GM13976 (cell line): ENCODE results near the gene BTG1.

Experiments
- DNase-seq: peaks from one replicate; pipeline ENCODE4 v3.0.0; 2012; ENCODE audit warnings: low spot score
- in situ Hi-C: fragments of 300-500 bp; cut with MboI; formaldehyde crosslinking; loops from one replicate; pipeline ENCODE4 v1.12.0; 2022; ENCODE audit warnings: low sequenced_read_pairs, mixed read lengths, inconsistent platforms; ENCODE audit not compliant: unreplicated experiment
- TF ChIP-seq, protein P1 (sequence below): IDR thresholded peaks from 2 replicates; pipeline ENCODE4 v1.5.1; 2012; ENCODE audit warnings: borderline replicate concordance, mild to moderate bottlenecking; ENCODE audit not compliant: insufficient read depth; ENCODE audit errors: extremely low read depth, missing control alignments, control extremely low read depth

The BTG1 gene, protein sequence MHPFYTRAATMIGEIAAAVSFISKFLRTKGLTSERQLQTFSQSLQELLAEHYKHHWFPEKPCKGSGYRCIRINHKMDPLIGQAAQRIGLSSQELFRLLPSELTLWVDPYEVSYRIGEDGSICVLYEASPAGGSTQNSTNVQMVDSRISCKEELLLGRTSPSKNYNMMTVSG

DNA sequence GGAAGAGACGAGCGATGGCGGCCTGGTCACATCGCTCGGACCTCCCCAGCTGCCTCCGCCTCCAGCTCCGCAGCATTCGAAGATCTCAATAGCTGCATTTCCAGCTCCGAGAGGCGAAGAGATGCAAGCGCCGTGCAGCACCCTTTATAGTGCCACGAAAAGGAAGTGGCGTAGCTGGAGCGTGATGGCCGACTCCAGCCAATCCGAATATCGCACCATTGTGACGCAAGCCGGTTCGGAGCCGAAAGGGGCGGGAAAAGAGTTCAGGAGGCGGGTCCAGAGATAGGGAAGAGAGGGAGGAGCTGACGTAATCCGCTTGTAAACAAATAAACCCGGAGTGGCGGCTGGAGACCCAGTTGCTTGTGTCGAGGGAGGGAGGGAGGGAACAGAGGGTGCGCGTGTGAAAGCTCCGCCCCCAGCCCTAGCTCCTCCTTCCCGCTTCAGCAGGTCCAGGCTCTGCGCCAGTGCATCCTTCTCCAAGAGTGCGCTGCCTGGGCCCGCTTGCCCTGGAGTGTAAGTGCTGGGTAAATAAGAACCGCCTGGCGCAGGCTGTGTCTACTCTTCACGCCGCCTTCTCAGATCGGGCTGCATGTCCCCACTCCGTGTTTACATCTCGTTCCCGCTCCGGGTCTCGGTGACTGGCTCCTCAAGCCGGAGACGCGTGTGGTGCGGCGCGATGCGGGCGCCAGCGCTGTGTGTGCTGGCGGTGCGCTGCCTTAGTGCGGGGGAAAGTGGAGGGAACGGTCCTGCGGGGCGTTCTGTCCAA, at the start of gene BTG1:
BTG1 (minus strand) TSS at position 116 of the 766 bp plus-strand sequence. CDS start 311 bp downstream, outside the sequence.
- in situ Hi-C loops, result loop anchor here (5.0 to 25.0 kb wide), 5 partner anchors 259 to 759 kb away; no protein-coding TSS in a partner anchor
- TF ChIP-seq, protein P1, sequence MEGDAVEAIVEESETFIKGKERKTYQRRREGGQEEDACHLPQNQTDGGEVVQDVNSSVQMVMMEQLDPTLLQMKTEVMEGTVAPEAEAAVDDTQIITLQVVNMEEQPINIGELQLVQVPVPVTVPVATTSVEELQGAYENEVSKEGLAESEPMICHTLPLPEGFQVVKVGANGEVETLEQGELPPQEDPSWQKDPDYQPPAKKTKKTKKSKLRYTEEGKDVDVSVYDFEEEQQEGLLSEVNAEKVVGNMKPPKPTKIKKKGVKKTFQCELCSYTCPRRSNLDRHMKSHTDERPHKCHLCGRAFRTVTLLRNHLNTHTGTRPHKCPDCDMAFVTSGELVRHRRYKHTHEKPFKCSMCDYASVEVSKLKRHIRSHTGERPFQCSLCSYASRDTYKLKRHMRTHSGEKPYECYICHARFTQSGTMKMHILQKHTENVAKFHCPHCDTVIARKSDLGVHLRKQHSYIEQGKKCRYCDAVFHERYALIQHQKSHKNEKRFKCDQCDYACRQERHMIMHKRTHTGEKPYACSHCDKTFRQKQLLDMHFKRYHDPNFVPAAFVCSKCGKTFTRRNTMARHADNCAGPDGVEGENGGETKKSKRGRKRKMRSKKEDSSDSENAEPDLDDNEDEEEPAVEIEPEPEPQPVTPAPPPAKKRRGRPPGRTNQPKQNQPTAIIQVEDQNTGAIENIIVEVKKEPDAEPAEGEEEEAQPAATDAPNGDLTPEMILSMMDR, result no peak
- DNase-seq, result peak; percentile 96

DNA sequence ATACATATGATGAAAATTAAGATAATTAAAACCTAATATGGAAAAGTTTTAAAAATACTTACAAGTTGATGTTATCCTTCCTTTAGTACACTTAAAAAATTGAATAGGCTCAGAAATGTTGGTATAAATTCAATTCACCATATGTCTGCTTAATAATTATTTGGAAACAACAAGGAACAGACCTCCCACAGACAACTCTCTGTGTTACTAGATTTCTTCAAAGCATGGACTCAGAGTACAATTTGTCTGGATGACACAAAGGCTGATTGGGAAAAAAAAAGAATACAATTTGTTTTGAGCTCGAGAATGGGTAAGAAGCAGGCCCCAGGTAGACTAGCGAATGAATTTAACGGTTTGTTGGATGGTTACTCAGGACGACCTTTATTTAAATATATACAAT, 48.9 kb upstream of the BTG1 start:
- in situ Hi-C loops, result no loop called here
- TF ChIP-seq, protein P1, result no peak
- no peak for DNase-seq

DNA sequence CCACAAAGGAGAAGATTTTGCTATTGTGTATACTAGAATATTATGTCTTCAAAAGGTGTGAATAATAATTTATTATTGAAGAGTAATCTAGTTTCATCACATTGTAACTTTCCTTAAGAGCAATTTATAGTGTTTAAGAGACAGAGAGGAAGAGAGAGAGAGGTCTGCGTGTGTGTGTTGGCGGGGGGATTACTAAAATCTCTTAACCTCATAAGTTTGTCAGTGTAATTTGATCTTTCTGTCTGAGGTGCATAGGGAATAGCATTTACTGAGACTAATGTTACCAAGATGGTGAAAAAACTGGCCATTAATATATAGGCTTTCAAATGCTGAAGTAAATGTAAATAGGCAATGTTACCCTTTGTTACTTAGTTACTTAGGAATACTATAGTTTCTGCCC, 48.2 kb upstream of the BTG1 start:
- in situ Hi-C loops, result no loop called here
- DNase-seq, result no peak
- TF ChIP-seq, protein P1, result no peak

DNA sequence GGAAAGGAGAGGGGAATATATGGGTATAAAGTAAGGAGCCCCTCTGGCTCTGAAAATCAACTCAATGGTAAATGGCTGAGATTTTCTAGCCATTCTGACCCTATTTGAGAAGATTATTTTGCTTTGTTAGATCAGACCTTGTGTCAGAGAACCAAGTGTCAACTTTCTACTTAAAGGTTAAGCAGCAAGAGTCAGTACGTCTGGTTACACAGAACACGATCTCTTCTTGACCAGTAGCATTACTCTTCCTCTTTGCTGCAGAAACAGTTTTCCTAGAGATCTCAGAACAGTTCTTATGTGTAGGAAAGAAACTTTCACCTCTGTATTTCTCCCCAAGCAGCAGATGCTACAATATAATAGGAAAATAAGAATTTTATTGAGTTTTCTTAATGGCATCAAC, 47.4 kb upstream of the BTG1 start:
- DNase-seq, result no peak
- in situ Hi-C loops, result no loop called here
- TF ChIP-seq, protein P1, result no peak

DNA sequence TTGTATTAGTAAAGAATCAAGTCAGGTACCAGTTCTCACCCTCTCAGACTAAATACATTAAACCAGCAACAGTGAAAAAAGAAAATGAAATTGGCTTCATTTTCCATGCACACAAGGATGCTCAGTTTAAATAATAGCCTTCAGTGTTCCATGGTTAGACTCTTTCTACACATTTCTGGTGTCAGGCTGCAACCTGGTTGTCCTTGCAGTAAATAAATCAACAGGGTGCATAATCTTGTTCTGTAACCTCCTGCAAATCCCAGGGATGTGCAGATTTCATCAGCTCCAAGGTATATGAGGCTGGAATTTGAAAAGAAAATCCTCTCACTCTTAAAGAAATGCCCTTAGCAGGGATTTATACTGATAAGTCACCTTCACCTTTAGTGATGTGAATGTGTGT, 46.7 kb upstream of the BTG1 start:
- TF ChIP-seq, protein P1, result no peak
- in situ Hi-C loops, result no loop called here
- no peak for DNase-seq

DNA sequence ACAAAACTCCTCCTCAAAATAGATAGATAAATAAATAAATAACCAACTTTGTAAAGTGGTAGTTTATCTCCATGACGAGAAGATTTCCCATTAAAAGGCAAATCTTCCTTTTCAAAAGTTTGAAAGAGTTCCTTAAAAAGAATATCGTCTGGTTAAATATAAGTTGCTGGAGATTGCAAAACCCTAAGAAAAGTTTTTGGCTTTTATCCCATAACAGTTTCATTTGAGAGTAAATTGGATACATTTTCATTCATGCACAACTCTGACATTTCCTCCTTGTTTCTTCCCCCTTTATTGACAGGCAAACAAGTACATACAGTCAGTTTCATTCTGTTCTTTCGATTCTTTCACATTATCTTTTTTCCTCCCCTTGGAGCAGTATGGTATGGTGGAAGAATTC, 45.4 kb upstream of the BTG1 start:
- no peak for DNase-seq
- TF ChIP-seq, protein P1, result no peak
- in situ Hi-C loops, result no loop called here
